Hematopoietic multipotent progenitor cell treated with erythropoietin and hydrocortisone succinate and interleukin-3 and kit ligand, for 17 days (in vitro differentiated cells): ENCODE data around the gene CHST9.

Experiments used
- DNase-seq: peaks from one replicate; pipeline ENCODE4 v3.0.0-alpha.2; 2015; ENCODE audit warnings: low spot score

CHST9 gene

GRCh38 chr18:26863921-26864497, 321.1 kb downstream of the CHST9 start:
- no peak for DNase-seq

GRCh38 chr18:26863122-26863879, 321.8 kb downstream of the CHST9 start:
- no peak for DNase-seq

- no peak for DNase-seq
Measured at GRCh38 chr18:26862084-26862483, 323.0 kb downstream of the CHST9 start.
